ENCODE results near the gene PKDREJ.

DNA sequence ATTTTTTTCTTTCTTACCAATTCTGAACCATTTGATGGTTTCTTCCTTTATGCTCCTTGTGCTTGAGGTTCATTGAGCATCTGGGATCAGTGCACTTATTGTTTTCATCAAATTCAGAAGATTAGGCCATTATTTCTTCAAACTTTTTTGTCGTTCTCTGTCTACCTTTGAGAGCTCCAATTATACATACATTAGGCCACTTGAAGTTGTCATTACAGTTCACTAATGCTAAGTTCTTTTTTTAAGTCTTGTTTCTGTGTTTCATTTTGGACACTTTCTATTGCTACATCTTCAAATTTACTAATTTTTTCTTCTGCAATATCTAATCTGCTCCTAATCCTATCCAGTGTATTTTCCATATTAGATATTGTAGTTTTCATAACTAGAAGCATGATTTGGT is 53.9 kb downstream of the PKDREJ start:
- TF ChIP-seq CTCF (IDR thresholded peaks at IDR 0.05) (no peak), POLR2A (IDR thresholded peaks at IDR 0.05) (no peak)
